HK-2 (cell line): ENCODE data around the gene SCARF2.
"Not testable (repeated sequence)": the region's sequence is repeated elsewhere in the genome, so short reads cannot be mapped to it uniquely, and the experiment has no call there.

Experiments
- DNase-seq: peaks from one replicate; pipeline ENCODE4 v3.0.0-alpha.2; 2018; ENCODE audit not compliant: unreplicated experiment

The SCARF2 gene

DNA sequence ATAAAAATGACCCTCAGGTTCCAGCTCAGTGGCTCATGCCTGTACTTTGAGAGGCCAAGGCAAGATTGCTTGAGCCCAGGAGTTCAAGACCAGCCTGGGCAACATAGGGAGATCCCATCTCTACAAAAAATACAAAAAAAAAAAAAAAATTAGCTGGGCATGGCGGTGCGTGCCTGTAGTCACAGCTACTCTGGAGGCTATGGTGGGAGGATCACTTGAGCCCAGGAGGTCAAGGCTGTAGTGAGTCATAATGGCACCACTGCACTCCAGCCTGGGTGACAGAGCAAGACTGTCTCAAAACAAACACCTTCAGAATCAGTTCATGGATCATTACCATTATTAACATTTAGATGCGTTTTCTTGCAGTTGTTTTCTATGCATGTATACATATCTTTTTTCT, 28.2 kb downstream of the SCARF2 start:
- DNase-seq = not testable (repeated sequence)

DNA sequence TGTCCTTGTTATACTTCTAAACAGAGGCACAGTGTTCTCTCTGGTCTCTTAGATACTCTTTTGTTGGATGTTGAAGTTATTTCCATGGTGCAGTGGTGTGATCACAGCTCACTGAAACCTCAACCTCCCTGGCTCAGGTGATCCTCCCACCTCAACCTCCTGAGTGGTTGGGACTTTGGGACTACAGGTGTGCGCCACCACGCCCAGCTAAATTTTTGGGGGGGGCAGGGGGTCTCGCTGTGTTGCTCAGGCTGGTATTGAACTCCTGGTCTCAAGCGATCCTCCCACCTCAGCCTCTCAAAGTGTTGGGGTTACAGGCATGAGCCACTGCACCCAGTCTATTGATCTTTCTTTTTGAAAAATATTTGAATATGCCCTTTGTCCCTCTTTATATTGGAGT, 28.7 kb downstream of the SCARF2 start:
- no peak for DNase-seq

GRCh38 chr22:20407829-20408228, 29.8 kb downstream of the SCARF2 start:
- no peak for DNase-seq

- DNase-seq = no peak
Observed at GRCh38 chr22:20406686-20407408, 30.8 kb downstream of the SCARF2 start.

- no peak for DNase-seq
Observed at GRCh38 chr22:20405931-20406685, 31.5 kb downstream of the SCARF2 start.

DNA sequence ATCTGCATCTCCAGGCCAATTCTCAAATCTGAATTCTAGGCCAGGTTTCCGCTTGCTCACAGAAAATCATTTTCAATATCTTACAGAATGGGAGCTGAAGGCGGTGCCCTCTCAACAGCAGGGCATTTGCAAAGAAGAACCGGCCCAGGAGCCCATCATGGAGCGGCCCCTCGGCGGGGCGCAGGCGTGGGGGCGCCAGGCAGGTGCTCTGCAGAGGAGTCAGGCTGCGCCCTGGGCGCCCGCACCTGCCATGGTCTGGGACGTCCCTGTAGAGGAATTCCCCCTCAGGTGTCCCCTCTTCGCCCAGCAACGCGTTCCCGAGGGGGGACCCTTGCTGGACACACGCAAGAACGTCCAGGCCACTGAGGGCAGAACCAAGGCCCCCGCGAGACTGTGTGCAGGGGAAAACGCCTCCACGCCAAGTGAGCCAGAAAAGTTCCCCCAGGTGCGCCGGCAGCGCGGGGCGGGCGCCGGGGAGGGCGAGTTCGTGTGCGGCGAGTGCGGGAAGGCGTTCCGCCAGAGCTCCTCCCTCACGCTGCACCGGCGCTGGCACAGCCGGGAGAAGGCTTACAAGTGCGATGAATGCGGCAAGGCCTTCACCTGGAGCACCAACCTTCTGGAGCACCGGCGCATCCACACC, 32.2 kb downstream of the SCARF2 start:
- DNase-seq = no peak

GRCh38 chr22:20404881-20405280, 32.7 kb downstream of the SCARF2 start:
- no peak for DNase-seq

DNA sequence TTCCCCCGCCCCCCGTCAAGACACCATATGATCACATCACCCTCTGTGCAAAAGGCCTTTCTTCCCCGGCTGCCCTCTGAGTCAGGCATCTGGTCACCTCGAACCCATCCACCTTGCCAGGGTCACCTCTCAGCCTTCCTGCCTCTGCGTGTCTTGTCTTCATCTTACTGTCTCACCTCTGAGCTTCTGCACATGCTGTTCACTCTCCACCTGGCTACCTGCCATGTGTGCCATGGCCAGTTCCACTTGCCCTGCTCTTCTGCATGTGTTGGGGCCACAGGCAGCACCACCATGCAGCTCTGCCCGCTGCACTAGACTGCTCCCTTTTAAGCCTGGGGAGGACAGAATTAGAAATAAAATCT, 33.9 kb downstream of the SCARF2 start:
- no peak for DNase-seq

DNA sequence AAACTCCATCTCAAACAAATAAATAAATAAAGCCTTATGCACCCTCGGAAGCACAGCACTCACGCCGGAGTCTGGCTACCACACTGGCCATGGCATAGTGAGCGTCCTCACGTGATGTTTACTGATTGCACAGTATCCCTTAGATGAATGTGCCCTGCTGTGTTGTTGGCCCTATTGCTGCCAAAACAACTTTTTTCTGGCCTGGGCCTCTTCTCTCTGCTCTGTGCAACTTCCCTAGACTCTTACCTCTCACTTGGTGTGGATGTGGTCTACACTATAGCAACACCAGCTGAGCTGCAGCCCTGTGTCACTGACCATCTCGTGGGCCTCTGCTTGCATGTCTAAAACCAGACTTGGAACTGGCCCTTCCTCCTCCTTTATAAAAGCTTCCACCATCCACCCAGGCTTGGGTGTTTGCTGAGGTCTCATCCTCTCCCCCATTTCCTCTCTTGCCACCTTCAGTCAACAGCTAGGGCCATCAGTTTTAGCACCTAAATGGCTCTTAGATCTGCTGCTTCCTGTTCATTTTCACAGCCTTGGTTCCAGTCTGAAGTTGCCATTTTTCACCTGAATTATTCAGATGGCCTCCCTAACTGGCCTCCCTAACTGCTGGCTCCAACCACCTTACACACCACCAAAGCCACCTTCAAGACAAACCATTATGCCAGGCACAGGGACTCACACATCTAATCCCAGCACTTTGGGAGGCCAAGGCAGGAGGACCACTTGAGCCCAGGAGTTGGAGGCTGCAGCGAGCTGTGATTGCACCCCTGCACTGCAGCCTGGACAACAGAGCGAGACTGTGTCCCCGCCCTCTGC, 34.5 kb downstream of the SCARF2 start:
- DNase-seq = no peak

- DNase-seq = no peak
Observed at GRCh38 chr22:20401376-20402014, 36.1 kb downstream of the SCARF2 start.

GRCh38 chr22:20400606-20401375, 36.8 kb downstream of the SCARF2 start:
- DNase-seq = no peak

DNA sequence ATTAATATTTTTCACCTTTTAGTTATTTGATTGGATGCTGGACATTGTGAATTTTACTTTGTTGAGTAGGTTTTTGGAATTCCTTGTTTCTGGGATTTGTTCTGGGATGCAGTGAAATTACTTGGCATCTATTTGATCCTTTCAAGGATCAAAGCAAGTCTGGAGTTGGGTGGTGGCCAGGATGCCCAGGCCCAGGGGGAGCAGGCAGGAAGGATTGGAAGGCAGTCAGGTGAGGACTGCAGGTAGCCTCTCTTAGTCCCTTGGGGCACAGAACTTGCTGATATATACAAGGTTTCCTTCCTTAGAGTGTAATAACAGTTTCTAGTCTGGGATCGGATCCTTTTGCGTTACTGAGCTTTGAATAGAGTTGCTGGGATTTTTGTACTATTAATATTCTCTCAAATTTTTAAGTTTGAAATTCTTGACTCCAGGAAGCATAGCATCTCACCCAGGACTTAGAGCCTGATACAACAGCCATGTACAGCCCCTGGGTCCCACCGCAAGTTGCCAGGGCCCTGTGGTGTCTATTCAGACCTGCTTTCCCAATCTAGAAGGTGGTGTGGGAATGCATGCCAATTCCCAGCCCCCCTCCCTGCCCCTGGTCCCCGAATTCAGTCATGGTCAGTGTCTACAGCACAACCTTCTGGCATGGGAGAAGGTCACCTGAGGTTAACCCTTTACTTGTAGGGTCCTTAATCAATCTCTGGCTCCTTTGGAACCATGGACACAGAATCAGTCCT, 37.6 kb downstream of the SCARF2 start:
- DNase-seq = no peak

- DNase-seq = no peak
Observed at GRCh38 chr22:20398420-20398819, 39.2 kb downstream of the SCARF2 start.

- DNase-seq = no peak
Observed at GRCh38 chr22:20397498-20397897, 40.1 kb downstream of the SCARF2 start.

GRCh38 chr22:20396639-20397038, 41.0 kb downstream of the SCARF2 start:
- no peak for DNase-seq

DNA sequence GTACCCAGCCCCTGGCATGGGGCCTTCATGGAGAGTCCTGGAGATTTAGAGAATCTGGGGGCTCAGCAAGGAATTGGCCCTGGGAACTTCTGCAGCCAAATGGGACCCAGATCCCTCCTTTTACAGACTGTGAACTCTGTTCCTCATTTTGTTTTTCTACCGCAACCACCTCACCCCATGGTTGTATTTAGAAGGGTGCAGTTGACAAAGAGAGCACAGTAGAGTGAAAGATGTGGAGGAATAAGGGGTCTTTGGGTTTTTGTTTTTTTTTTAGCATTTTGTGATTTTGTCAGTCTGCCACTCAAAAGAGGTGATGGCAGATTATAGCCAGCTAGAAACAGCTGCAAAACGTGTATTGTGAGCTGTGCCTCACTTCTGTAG, 41.7 kb downstream of the SCARF2 start:
- no peak for DNase-seq

DNA sequence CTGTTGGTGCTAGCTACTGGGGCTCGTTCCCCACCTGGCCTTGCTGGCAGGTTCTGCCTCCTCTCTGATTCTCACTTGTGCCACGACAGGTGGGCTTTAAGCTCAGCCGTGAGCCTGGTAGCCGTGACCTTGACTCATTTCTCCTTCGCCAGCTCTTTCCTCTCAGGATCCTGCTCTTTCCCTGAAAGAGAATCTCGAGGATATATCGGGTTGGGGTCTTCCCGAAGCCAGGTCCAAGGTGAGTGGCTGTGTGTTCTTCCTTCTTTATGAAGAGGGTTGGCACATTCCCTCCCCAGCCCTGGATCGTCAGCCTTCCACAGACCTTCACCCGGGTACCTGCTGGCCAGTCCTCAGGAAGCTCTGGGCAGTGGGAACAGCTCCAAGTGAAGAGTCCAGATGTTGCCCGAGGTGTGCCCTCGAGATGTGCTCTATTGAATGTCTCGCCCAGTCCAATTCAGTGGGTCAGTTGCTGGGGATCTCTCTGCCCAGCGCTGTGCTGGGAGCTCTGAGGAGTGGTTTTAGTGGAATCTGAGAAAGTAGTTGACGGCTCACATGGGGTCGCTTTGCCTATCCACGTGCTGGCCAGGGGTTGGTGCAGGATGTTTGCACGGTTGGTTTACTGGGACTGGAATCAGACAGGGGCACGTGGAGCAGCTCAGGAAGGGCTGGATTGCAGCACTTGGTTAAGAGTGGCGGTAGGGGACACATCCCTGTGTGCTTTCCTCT, 42.3 kb downstream of the SCARF2 start:
- DNase-seq = no peak

GRCh38 chr22:20393705-20394476, 43.7 kb downstream of the SCARF2 start, which contains the start of gene ZNF74:
TSS of gene ZNF74 (plus strand) at chr22:20394151. CDS start at chr22:20394629, 478 bp downstream.
- peak; percentile 84 for DNase-seq
